Cardiac septum (tissue), 1 donor: ENCODE measurements around the gene SVOP. TPM values are rescaled to one million over a fixed set of nuclear protein-coding genes. Genes with fewer than 3 reads are reported as not detected.
"Not testable (repeated sequence)": the region's sequence is repeated elsewhere in the genome, so short reads cannot be mapped to it uniquely, and the experiment has no call there.

Experiments used
- DNase-seq: peaks from one replicate; pipeline ENCODE4 v3.0.0-alpha.2; 2020; ENCODE audit warnings: low spot score
- intact Hi-C: fragments of 100-400 bp; cut with DNase I; formaldehyde crosslinking; loops from one replicate; pipeline ENCODE4 v1.14.0; 2022
- total RNA-seq: library from RNA; stranded (reverse); fragmentation: NEBNext Ultra II Directional; extraction: Animal tissue kit (Norgen Biotek cat#: 25700); gene quantifications from one replicate; pipeline ENCODE4 v1.2.1, GENCODE V29; 2021
- donor health status: DM: no; HTN: no; CAD: no.

The SVOP gene
- total RNA-seq, 1 donor from 2014 or later = 1.9 TPM

- intact Hi-C loops = no loop called here
- DNase-seq = no peak
Measured at GRCh38 chr12:108865169-108865568, 155.7 kb downstream of the SVOP start.

GRCh38 chr12:108862588-108862959 lies 158.3 kb downstream of the SVOP start:
- intact Hi-C loops = no loop called here
- no peak for DNase-seq

- DNase-seq = peak; percentile 80
- intact Hi-C loops = no loop called here
Measured at GRCh38 chr12:108861878-108862587, 158.8 kb downstream of the SVOP start.

GRCh38 chr12:108860443-108860842 lies 160.4 kb downstream of the SVOP start:
- intact Hi-C loops = no loop called here
- no peak for DNase-seq

GRCh38 chr12:108859923-108860291 lies 161.0 kb downstream of the SVOP start:
- no peak for DNase-seq
- intact Hi-C loops = loop anchor here (5.0 to 10.0 kb wide), 5 partner anchors 38 to 298 kb away; partner anchors contain the start of genes ALKBH2, ISCU and SART3

- intact Hi-C loops = loop anchor here (5.0 to 10.0 kb wide), 5 partner anchors 37 to 297 kb away; partner anchors contain the start of genes ALKBH2, ISCU and SART3
- not testable (repeated sequence) for DNase-seq
Measured at GRCh38 chr12:108859141-108859922, 161.5 kb downstream of the SVOP start.

- intact Hi-C loops = loop anchor here (5.0 to 10.0 kb wide), 5 partner anchors 36 to 296 kb away; partner anchors contain the start of genes ALKBH2, ISCU and SART3
- DNase-seq = no peak
Measured at GRCh38 chr12:108858311-108859074, 162.4 kb downstream of the SVOP start.

Other genes starting within 250 kb of the SVOP start
- gene SSH1, start 163.5 kb downstream of the SVOP start, total RNA-seq = 50.6 TPM
- not detected for gene DAO, start 141.0 kb downstream of the SVOP start, total RNA-seq
- 15.9 TPM for gene USP30, start 31.5 kb upstream of the SVOP start, total RNA-seq
- gene ALKBH2, start 72.4 kb upstream of the SVOP start, total RNA-seq = 9.7 TPM
- gene UNG, start 76.5 kb upstream of the SVOP start, total RNA-seq = 25.5 TPM
- gene ACACB, start 95.5 kb upstream of the SVOP start, total RNA-seq = 64.5 TPM